Activated B cell treated with CpG ODN at 0.5 μM for 24 hours (primary cell): ENCODE measurements around the gene NPC2. TPM values are rescaled to one million over a fixed set of nuclear protein-coding genes. Genes with fewer than 3 reads are reported as not detected.
"Not testable (repeated sequence)": the region's sequence is repeated elsewhere in the genome, so short reads cannot be mapped to it uniquely, and the experiment has no call there.

Experiments
- ATAC-seq: fragments of 200-7000 bp; cut with Tn5 transposase; one replicate; pipeline ENCODE4 v1.10.0; 2021; ENCODE audit warnings: low read depth, mild to moderate bottlenecking, moderate library complexity
- CTCF ChIA-PET: fragments of 350-600 bp; sonication (Branson Sonifier 250); formaldehyde crosslinking; loops from one replicate; lab custom pipeline; 2021; ENCODE audit warnings: antibody characterized with exemption; lab: Charles Lee
- POLR2A ChIA-PET: fragments of 350-600 bp; sonication (Branson Sonifier 250); formaldehyde crosslinking; loops from one replicate; lab custom pipeline; 2021; ENCODE audit warnings: antibody characterized with exemption; lab: Charles Lee
- DNase-seq: peaks from one replicate; pipeline ENCODE4 v3.0.0; 2022
- H3K27ac Mint-ChIP-seq: one replicate; pipeline ENCODE4 v1.8.0; 2020; ENCODE audit warnings: mixed read lengths
- H3K27me3 Mint-ChIP-seq: one replicate; pipeline ENCODE4 v1.8.0; 2021; ENCODE audit warnings: mixed read lengths
- H3K36me3 Mint-ChIP-seq: one replicate; pipeline ENCODE4 v1.8.0; 2021; ENCODE audit warnings: low read depth, mixed read lengths
- H3K4me1 Mint-ChIP-seq: one replicate; pipeline ENCODE4 v1.8.0; 2021; ENCODE audit warnings: mixed read lengths
- H3K4me3 Mint-ChIP-seq: one replicate; pipeline ENCODE4 v1.8.0; 2020; ENCODE audit warnings: mild to moderate bottlenecking, mixed read lengths
- H3K9me3 Mint-ChIP-seq: one replicate; pipeline ENCODE4 v1.8.0; 2020; ENCODE audit warnings: mixed read lengths
- intact Hi-C: fragments of 100-400 bp; cut with micrococcal nuclease; formaldehyde crosslinking; loops from one replicate; pipeline ENCODE4 v1.15.1; 2024
- total RNA-seq: library from RNA; stranded (reverse); gene quantifications from 2 replicates; pipeline ENCODE4 v1.2.3, GENCODE V29; 2022
- TF ChIP-seq, protein P1 (sequence below): fragments of 200-600 bp; IDR thresholded peaks from one replicate; pipeline ENCODE4 v1.8.0; 2022; ENCODE audit warnings: antibody characterized with exemption, mild to moderate bottlenecking

Gene NPC2
- total RNA-seq, 1 donor from 2014 or later, result 69.4 TPM

- no peaks in the 10 kb centered on the region for H3K36me3 Mint-ChIP-seq
- TF ChIP-seq, protein P1, sequence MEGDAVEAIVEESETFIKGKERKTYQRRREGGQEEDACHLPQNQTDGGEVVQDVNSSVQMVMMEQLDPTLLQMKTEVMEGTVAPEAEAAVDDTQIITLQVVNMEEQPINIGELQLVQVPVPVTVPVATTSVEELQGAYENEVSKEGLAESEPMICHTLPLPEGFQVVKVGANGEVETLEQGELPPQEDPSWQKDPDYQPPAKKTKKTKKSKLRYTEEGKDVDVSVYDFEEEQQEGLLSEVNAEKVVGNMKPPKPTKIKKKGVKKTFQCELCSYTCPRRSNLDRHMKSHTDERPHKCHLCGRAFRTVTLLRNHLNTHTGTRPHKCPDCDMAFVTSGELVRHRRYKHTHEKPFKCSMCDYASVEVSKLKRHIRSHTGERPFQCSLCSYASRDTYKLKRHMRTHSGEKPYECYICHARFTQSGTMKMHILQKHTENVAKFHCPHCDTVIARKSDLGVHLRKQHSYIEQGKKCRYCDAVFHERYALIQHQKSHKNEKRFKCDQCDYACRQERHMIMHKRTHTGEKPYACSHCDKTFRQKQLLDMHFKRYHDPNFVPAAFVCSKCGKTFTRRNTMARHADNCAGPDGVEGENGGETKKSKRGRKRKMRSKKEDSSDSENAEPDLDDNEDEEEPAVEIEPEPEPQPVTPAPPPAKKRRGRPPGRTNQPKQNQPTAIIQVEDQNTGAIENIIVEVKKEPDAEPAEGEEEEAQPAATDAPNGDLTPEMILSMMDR, result no peak
- intact Hi-C loops, result no loop called here
- ChIA-PET POLR2A (no interaction called here), CTCF (no interaction called here)
- no peak overlapping the region for H3K4me3 Mint-ChIP-seq
- H3K9me3 Mint-ChIP-seq, result no peaks in the 10 kb centered on the region
- no peaks in the 10 kb centered on the region for H3K4me1 Mint-ChIP-seq
- no peak overlapping the region for H3K27ac Mint-ChIP-seq
- peaks cover 9% of the 10 kb centered on the region for H3K27me3 Mint-ChIP-seq
- DNase-seq (no peak), ATAC-seq (no peak)
These were observed 36.2 kb downstream of the NPC2 start for GRCh38 chr14:74456684-74457564.

DNA sequence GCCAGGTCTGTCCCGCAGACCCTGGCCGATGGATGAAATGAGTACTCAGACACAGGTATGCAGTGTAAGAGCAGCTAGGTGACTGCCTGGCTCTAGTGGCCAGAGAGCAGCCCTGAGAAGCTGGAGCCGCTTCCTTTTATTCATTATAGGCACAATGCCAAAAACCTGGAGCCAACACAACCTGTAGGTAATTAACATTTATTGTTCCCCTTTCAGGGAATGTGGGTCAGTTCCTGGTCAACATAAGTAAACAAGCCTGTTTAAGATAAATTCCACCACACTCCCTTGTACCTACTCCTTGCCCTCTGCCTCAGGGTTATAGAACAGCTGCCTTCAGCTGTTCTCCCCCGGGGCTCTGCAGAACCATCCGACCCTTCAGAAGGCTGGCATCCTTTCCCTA, 38.7 kb downstream of the NPC2 start:
- CTCF ChIA-PET, DNase-seq, POLR2A ChIA-PET, H3K36me3 Mint-ChIP-seq, H3K4me3 Mint-ChIP-seq, H3K9me3 Mint-ChIP-seq, H3K27me3 Mint-ChIP-seq, ATAC-seq, H3K27ac Mint-ChIP-seq, intact Hi-C loops, H3K4me1 Mint-ChIP-seq: not testable (repeated sequence)

GRCh38 chr14:74444866-74445265, 48.2 kb downstream of the NPC2 start:
- ChIA-PET POLR2A (no interaction called here), CTCF (no interaction called here)
- Mint-ChIP-seq H3K36me3 (no peaks in the 10 kb centered on the region), H3K9me3 (peaks cover 6% of the 10 kb centered on the region), H3K4me1 (no peaks in the 10 kb centered on the region), H3K27me3 (peaks cover 3% of the 10 kb centered on the region), H3K4me3 (no peak overlapping the region), H3K27ac (no peak overlapping the region)
- ATAC-seq, result no peak
- TF ChIP-seq, protein P1, result no peak
- intact Hi-C loops, result no loop called here
- DNase-seq, result no peak

- Mint-ChIP-seq H3K9me3 (peaks cover 2% of the 10 kb centered on the region), H3K36me3 (no peaks in the 10 kb centered on the region), H3K4me3 (no peak overlapping the region), H3K27me3 (peaks cover 6% of the 10 kb centered on the region), H3K27ac (no peak overlapping the region), H3K4me1 (no peaks in the 10 kb centered on the region)
- TF ChIP-seq, protein P1, result no peak
- intact Hi-C loops, result no loop called here
- ATAC-seq (no peak), DNase-seq (no peak)
- CTCF ChIA-PET, result no interaction called here
- POLR2A ChIA-PET, result no interaction called here
These were observed 50.3 kb downstream of the NPC2 start for GRCh38 chr14:74442757-74443156.

DNA sequence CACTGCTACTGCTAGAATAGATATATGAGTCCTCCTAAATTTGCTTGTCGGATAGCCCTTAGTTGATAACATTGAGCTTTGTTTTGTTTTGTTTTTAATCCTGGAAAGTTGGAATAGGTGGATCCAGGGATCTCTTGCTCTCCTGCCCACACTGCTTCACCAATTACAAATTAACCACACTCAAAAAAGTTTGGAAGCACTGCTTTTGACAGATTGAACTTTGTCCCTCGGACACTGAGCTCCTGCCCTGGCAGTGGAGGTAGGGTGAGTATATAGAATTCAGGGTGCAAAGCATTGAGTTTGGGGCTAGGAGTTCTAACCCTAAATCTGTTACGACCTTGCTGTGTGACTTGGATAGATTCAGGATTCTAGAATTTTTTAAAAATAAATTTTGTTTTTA, 52.0 kb downstream of the NPC2 start:
- ATAC-seq (no peak), DNase-seq (no peak)
- ChIA-PET CTCF (no interaction called here), POLR2A (no interaction called here)
- intact Hi-C loops, result no loop called here
- Mint-ChIP-seq H3K4me1 (no peaks in the 10 kb centered on the region), H3K27ac (no peak overlapping the region), H3K9me3 (no peaks in the 10 kb centered on the region), H3K4me3 (no peak overlapping the region), H3K27me3 (peaks cover 15% of the 10 kb centered on the region), H3K36me3 (no peaks in the 10 kb centered on the region)
- TF ChIP-seq, protein P1, result no peak
